Erythroblast (primary cell): ENCODE results near the gene RBM15B.

ENCODE experiments used
- GATA1 ChIP-seq: IDR thresholded peaks from 2 replicates; pipeline ENCODE4 v1.6.1; 2011; ENCODE audit warnings: low read depth, mild to moderate bottlenecking, control low read depth, low read length, moderate library complexity
- POLR2A ChIP-seq: IDR thresholded peaks from 2 replicates; pipeline ENCODE4 v1.6.1; 2011; ENCODE audit warnings: mild to moderate bottlenecking, low read length

- TF ChIP-seq POLR2A = no peak
- no peak for TF ChIP-seq GATA1
Observed at GRCh38 chr3:51393134-51393495, 2.0 kb downstream of the RBM15B start.
